ENCODE data around the gene CTDSP2. TPM values are rescaled to one million over a fixed set of nuclear protein-coding genes. Genes with fewer than 3 reads are reported as not detected.
A peak's percentile ranks its signal among the peaks of the same experiment; 100 is the strongest.

CTDSP2 gene
- polyA plus RNA-seq, 1 of the 3 experiments (the other 2 are of a cell fraction) = 119 TPM

DNA sequence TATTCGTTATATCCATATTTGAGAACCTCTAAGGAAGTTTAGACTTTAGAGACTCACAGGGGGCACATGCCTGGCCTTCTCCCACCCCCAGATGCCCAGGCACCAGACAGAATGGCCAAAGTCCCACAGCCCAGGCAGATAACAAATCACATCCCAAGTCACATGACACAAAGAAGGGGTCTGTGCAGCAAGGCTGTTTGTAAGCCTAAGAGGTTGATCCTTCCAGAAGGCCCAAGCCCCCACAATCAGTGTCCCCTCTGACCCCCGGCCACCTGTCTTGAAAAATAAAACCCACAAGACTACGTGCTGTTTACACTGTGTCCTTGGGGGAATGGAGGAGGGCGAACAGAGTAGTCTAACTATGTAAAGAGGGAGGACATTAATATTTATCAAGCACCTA lies 5.1 kb downstream of the CTDSP2 start:
- H3K4me3 ChIP-seq (ENCODE audit: low read depth in 2 of 2, low read length in 1 of 2) = no peak overlapping the region
- peaks cover 100% of the 10 kb centered on the region for H3K79me2 ChIP-seq (ENCODE audit: insufficient read depth)
- no peaks in the 10 kb centered on the region for H3K27me3 ChIP-seq (ENCODE audit: insufficient read depth)
- H2AFZ ChIP-seq (ENCODE audit: low read depth) = no peak overlapping the region
- peak overlapping the region; percentile 86 for H3K4me2 ChIP-seq
- TF ChIP-seq FOXJ3 (CRISPR knock-in tag; IDR thresholded peaks at IDR 0.05) = no peak
- TF ChIP-seq SIN3A (IDR thresholded peaks at IDR 0.05; ENCODE audit: borderline replicate concordance, low read depth, low read length) = no peak
- TF ChIP-seq TCF12 (IDR thresholded peaks at IDR 0.05) = no peak
- no peak for TF ChIP-seq MEF2A (IDR thresholded peaks at IDR 0.05; ENCODE audit: borderline replicate concordance, low read depth)
- TF ChIP-seq, protein P1, sequence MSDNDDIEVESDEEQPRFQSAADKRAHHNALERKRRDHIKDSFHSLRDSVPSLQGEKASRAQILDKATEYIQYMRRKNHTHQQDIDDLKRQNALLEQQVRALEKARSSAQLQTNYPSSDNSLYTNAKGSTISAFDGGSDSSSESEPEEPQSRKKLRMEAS (IDR thresholded peaks at IDR 0.05; ENCODE audit: low read depth) = no peak
- TF ChIP-seq RXRA (IDR thresholded peaks at IDR 0.05; ENCODE audit: borderline replicate concordance, low read depth) = no peak
- TF ChIP-seq GABPA (IDR thresholded peaks at IDR 0.05; ENCODE audit: low read depth) = no peak
- TF ChIP-seq FOXM1 (IDR thresholded peaks at IDR 0.05; ENCODE audit: low read depth) = no peak
- TF ChIP-seq IRF3 (IDR thresholded peaks at IDR 0.05; ENCODE audit: low read depth, low read length) = no peak
- TF ChIP-seq TAF1 (IDR thresholded peaks at IDR 0.05; ENCODE audit: borderline replicate concordance, low read depth, low read length) = no peak
- no peak for TF ChIP-seq YY1 (IDR thresholded peaks at IDR 0.05; ENCODE audit: low read depth)
- TF ChIP-seq PBX3 (IDR thresholded peaks at IDR 0.05) = no peak
- TF ChIP-seq GATA2 (CRISPR knock-in tag; IDR thresholded peaks at IDR 0.05) = peak; percentile 53
- no peak for TF ChIP-seq RCOR1 (IDR thresholded peaks at IDR 0.05; ENCODE audit: low read length)
- TF ChIP-seq TEAD4 (IDR thresholded peaks at IDR 0.05; ENCODE audit: borderline replicate concordance, insufficient read depth) = no peak
- TF ChIP-seq, protein P2, sequence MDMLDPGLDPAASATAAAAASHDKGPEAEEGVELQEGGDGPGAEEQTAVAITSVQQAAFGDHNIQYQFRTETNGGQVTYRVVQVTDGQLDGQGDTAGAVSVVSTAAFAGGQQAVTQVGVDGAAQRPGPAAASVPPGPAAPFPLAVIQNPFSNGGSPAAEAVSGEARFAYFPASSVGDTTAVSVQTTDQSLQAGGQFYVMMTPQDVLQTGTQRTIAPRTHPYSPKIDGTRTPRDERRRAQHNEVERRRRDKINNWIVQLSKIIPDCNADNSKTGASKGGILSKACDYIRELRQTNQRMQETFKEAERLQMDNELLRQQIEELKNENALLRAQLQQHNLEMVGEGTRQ (IDR thresholded peaks at IDR 0.05; ENCODE audit: borderline replicate concordance, low read depth, low read length) = peak; percentile 15; the same call in 1 of the 2 replicates
- no peak for TF ChIP-seq CHD2 (IDR thresholded peaks at IDR 0.05; ENCODE audit: low read length, partially characterized antibody)
- no peak for TF ChIP-seq JUND (IDR thresholded peaks at IDR 0.05)
- TF ChIP-seq, protein P3, sequence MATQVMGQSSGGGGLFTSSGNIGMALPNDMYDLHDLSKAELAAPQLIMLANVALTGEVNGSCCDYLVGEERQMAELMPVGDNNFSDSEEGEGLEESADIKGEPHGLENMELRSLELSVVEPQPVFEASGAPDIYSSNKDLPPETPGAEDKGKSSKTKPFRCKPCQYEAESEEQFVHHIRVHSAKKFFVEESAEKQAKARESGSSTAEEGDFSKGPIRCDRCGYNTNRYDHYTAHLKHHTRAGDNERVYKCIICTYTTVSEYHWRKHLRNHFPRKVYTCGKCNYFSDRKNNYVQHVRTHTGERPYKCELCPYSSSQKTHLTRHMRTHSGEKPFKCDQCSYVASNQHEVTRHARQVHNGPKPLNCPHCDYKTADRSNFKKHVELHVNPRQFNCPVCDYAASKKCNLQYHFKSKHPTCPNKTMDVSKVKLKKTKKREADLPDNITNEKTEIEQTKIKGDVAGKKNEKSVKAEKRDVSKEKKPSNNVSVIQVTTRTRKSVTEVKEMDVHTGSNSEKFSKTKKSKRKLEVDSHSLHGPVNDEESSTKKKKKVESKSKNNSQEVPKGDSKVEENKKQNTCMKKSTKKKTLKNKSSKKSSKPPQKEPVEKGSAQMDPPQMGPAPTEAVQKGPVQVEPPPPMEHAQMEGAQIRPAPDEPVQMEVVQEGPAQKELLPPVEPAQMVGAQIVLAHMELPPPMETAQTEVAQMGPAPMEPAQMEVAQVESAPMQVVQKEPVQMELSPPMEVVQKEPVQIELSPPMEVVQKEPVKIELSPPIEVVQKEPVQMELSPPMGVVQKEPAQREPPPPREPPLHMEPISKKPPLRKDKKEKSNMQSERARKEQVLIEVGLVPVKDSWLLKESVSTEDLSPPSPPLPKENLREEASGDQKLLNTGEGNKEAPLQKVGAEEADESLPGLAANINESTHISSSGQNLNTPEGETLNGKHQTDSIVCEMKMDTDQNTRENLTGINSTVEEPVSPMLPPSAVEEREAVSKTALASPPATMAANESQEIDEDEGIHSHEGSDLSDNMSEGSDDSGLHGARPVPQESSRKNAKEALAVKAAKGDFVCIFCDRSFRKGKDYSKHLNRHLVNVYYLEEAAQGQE (IDR thresholded peaks at IDR 0.05; ENCODE audit: low read depth, low read length) = no peak
- TF ChIP-seq FOSL2 (IDR thresholded peaks at IDR 0.05; ENCODE audit: borderline replicate concordance, low read depth) = no peak
- no peak for TF ChIP-seq EZH2phosphoT487 (IDR thresholded peaks at IDR 0.05; ENCODE audit: borderline replicate concordance, low read depth)
- TF ChIP-seq SMC3 (IDR thresholded peaks at IDR 0.05; ENCODE audit: low read depth, low read length) = no peak
- TF ChIP-seq NFIC (IDR thresholded peaks at IDR 0.05; ENCODE audit: borderline replicate concordance) = no peak
- TF ChIP-seq ELF1 (IDR thresholded peaks at IDR 0.05) = no peak
- no peak for TF ChIP-seq NRF1 (IDR thresholded peaks at IDR 0.05; ENCODE audit: low read depth, low read length)
- no peak for TF ChIP-seq POLR2AphosphoS5 (IDR thresholded peaks at IDR 0.05; ENCODE audit: low read depth, low read length)
- TF ChIP-seq, protein P4, sequence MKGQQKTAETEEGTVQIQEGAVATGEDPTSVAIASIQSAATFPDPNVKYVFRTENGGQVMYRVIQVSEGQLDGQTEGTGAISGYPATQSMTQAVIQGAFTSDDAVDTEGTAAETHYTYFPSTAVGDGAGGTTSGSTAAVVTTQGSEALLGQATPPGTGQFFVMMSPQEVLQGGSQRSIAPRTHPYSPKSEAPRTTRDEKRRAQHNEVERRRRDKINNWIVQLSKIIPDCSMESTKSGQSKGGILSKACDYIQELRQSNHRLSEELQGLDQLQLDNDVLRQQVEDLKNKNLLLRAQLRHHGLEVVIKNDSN (IDR thresholded peaks at IDR 0.05; ENCODE audit: borderline replicate concordance, low read depth) = peak; percentile 37; the same call in 1 of the 2 replicates
- peaks cover 33% of the 10 kb centered on the region for H3F3A ChIP-seq (replicated peaks; ENCODE audit: insufficient read depth)
- ChIA-PET CTCF (interaction anchor here (1.4 to 1.8 kb wide), 2 partner anchors 9 to 39 kb away, joined by 5 to 9 read pairs; no protein-coding TSS in a partner anchor), POLR2A (no interaction called here)
- peaks cover 89% of the 10 kb centered on the region for H4K20me1 ChIP-seq (ENCODE audit: insufficient read depth)
- H3K9ac ChIP-seq = no peak overlapping the region
- H3K9me2 ChIP-seq = no peaks in the 10 kb centered on the region
- peak overlapping the region in 1 of 2 experiments; percentile 99; a peak in 2 of 4 replicates for H3K27ac ChIP-seq (ENCODE audit: low read depth in 2 of 2, low read length in 1 of 2)
- peak; percentile 54 for DNase-seq
- peaks cover 0 to 5% of the 10 kb centered on the region in 2 experiments for H3K36me3 ChIP-seq (replicated peaks in 1 of 2; ENCODE audit: control insufficient read depth in 1 of 2, insufficient read depth in 2 of 2, low read length in 1 of 2)
- H3K9me3 ChIP-seq = no peaks in the 10 kb centered on the region
- peaks cover 73 to 74% of the 10 kb centered on the region in 2 experiments for H3K4me1 ChIP-seq (ENCODE audit: control insufficient read depth in 1 of 2, insufficient read depth in 2 of 2, low read depth in 1 of 2, low read length in 1 of 2)
- 67% methylated on average over 4 of the region's 4 CpGs for WGBS (ENCODE audit: low lambda C conversion rate)
